A673 (cell line): ENCODE data around the gene DEUP1.

Experiments used
- CTCF ChIP-seq: fragments of 300-800, 200-600 bp; sonication (generic); conservative IDR thresholded peaks from 2 replicates; pipeline ENCODE4 v1.5.1; 2017; ENCODE audit warnings: low read depth, mild to moderate bottlenecking, antibody characterized with exemption, low read length, moderate library complexity, mixed read lengths
- EZH2 ChIP-seq: fragments of 200-600 bp; sonication (generic); IDR thresholded peaks from 2 replicates; pipeline ENCODE4 v1.6.1; 2017; ENCODE audit warnings: borderline replicate concordance, low read depth, mild to moderate bottlenecking, mixed read lengths, antibody characterized with exemption, low read length; ENCODE audit not compliant: poor library complexity, severe bottlenecking

- no peak for TF ChIP-seq CTCF
- TF ChIP-seq EZH2: no peak
Observed at GRCh38 chr11:93410441-93410840, 79.9 kb downstream of the DEUP1 start.
